Parathyroid adenoma (tissue), 2 donors: ENCODE results near the gene DSCAM.

Source experiments
- H2AFZ ChIP-seq: fragments of 300-600 bp; sonication (generic); one replicate; pipeline ENCODE4 v1.7.0; 2017; ENCODE audit warnings: antibody characterized with exemption, mild to moderate bottlenecking
- H3K27ac ChIP-seq: fragments of 300-600 bp; sonication (generic); one replicate; pipeline ENCODE4 v1.7.0; 2017
- H3K27me3 ChIP-seq: fragments of 300-600 bp; sonication (generic); one replicate; pipeline ENCODE4 v1.7.0; 2017; ENCODE audit warnings: low read length; ENCODE audit not compliant: control insufficient read depth, insufficient read depth
- H3K36me3 ChIP-seq: fragments of 300-600 bp; sonication (generic); one replicate; pipeline ENCODE4 v1.7.0; 2017; ENCODE audit warnings: low read length; ENCODE audit not compliant: control insufficient read depth, insufficient read depth
- H3K4me1 ChIP-seq: fragments of 300-600 bp; sonication (generic); one replicate; pipeline ENCODE4 v1.7.0; 2017; ENCODE audit warnings: control low read depth
- H3K4me2 ChIP-seq: fragments of 300-600 bp; sonication (generic); one replicate; pipeline ENCODE4 v1.7.0; 2017; ENCODE audit warnings: low read length
- H3K4me3 ChIP-seq: fragments of 300-600 bp; sonication (generic); one replicate; pipeline ENCODE4 v1.7.0; 2017; ENCODE audit warnings: low read depth, low read length
- H3K79me2 ChIP-seq: fragments of 300-600 bp; sonication (generic); one replicate; pipeline ENCODE4 v1.7.0; 2017; ENCODE audit warnings: control low read depth
- H3K9ac ChIP-seq: fragments of 300-600 bp; sonication (generic); one replicate; pipeline ENCODE4 v1.7.0; 2017; ENCODE audit warnings: mild to moderate bottlenecking
- H3K9me3 ChIP-seq: fragments of 300-600 bp; sonication (generic); one replicate; pipeline ENCODE4 v1.7.0; 2017; ENCODE audit warnings: low read length; ENCODE audit not compliant: control insufficient read depth
- TF ChIP-seq, protein P1 (sequence below): fragments of 300-600 bp; sonication (generic); IDR thresholded peaks from one replicate; pipeline ENCODE4 v1.7.0; 2017; ENCODE audit warnings: antibody characterized with exemption, mild to moderate bottlenecking
- donor health status: primary hyperparathyroidism.

The DSCAM gene

GRCh38 chr21:40662889-40663288 is 184.1 kb downstream of the DSCAM start:
- no peaks in the 10 kb centered on the region for H3K27me3 ChIP-seq
- no peak overlapping the region for H3K27ac ChIP-seq
- no peaks in the 10 kb centered on the region for H3K79me2 ChIP-seq
- no peaks in the 10 kb centered on the region for H3K9me3 ChIP-seq
- H3K4me1 ChIP-seq, result no peaks in the 10 kb centered on the region
- no peak overlapping the region for H3K4me2 ChIP-seq
- TF ChIP-seq, protein P1, sequence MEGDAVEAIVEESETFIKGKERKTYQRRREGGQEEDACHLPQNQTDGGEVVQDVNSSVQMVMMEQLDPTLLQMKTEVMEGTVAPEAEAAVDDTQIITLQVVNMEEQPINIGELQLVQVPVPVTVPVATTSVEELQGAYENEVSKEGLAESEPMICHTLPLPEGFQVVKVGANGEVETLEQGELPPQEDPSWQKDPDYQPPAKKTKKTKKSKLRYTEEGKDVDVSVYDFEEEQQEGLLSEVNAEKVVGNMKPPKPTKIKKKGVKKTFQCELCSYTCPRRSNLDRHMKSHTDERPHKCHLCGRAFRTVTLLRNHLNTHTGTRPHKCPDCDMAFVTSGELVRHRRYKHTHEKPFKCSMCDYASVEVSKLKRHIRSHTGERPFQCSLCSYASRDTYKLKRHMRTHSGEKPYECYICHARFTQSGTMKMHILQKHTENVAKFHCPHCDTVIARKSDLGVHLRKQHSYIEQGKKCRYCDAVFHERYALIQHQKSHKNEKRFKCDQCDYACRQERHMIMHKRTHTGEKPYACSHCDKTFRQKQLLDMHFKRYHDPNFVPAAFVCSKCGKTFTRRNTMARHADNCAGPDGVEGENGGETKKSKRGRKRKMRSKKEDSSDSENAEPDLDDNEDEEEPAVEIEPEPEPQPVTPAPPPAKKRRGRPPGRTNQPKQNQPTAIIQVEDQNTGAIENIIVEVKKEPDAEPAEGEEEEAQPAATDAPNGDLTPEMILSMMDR, result no peak
- no peak overlapping the region for H3K4me3 ChIP-seq
- no peak overlapping the region for H2AFZ ChIP-seq
- H3K36me3 ChIP-seq, result no peaks in the 10 kb centered on the region
- H3K9ac ChIP-seq, result no peak overlapping the region

- Histone ChIP-seq H3K4me3 (no peak overlapping the region), H3K9me3 (no peaks in the 10 kb centered on the region), H3K4me2 (no peak overlapping the region), H3K36me3 (no peaks in the 10 kb centered on the region), H3K79me2 (no peaks in the 10 kb centered on the region), H3K9ac (no peak overlapping the region), H2AFZ (no peak overlapping the region), H3K27ac (no peak overlapping the region), H3K27me3 (no peaks in the 10 kb centered on the region), H3K4me1 (no peaks in the 10 kb centered on the region)
- TF ChIP-seq, protein P1, result no peak
Measured at GRCh38 chr21:40660461-40660860, 186.5 kb downstream of the DSCAM start.

DNA sequence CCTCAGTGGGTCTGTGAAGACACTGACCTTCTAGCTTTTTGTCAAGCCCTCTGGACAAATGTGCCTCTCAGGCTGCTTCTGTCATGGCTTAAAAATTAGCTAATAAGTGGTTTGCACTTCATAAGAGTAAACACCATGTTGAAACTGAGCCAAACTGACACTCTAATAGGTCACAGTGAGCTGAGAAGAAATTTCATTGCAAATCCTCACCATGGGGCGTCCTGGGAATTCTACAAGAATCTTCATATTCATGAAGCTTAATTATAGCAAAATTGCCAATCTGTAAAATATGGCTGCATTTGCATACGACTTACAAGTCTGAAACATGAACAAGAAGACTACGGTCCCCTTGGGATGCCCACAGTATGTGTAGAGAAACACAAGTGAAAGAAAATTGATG is 188.6 kb downstream of the DSCAM start:
- Histone ChIP-seq H2AFZ (no peak overlapping the region), H3K9me3 (no peaks in the 10 kb centered on the region), H3K36me3 (no peaks in the 10 kb centered on the region), H3K9ac (no peak overlapping the region), H3K79me2 (no peaks in the 10 kb centered on the region), H3K4me2 (no peak overlapping the region), H3K4me3 (no peak overlapping the region), H3K27me3 (no peaks in the 10 kb centered on the region), H3K27ac (no peak overlapping the region), H3K4me1 (no peaks in the 10 kb centered on the region)
- TF ChIP-seq, protein P1, result no peak

DNA sequence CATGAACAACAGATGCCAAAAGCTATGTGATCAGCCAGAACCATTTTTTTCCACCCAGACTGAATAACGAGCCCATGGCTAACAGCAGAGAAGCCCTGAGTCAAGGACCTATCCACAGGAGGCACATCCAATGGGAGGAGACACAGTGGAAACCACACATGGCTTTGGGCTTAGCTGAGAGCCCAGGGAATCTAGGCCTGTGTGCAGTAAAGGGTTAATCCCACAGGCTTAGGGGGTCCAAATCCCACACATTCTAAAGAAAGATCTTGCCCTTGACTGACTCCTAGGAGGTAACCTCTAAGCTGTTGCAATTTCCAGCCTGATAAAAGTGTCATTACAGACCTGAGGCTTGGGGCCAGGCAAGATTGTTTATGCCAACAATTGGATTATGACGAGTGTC is 194.5 kb downstream of the DSCAM start:
- TF ChIP-seq, protein P1, result no peak
- Histone ChIP-seq H3K79me2 (no peaks in the 10 kb centered on the region), H3K4me3 (no peak overlapping the region), H3K27ac (no peak overlapping the region), H3K4me1 (no peaks in the 10 kb centered on the region), H3K9ac (no peak overlapping the region), H3K9me3 (no peaks in the 10 kb centered on the region), H3K36me3 (no peaks in the 10 kb centered on the region), H2AFZ (no peak overlapping the region), H3K4me2 (no peak overlapping the region), H3K27me3 (no peaks in the 10 kb centered on the region)

GRCh38 chr21:40647706-40648105 is 199.3 kb downstream of the DSCAM start:
- H3K9ac ChIP-seq, result no peak overlapping the region
- no peaks in the 10 kb centered on the region for H3K36me3 ChIP-seq
- no peaks in the 10 kb centered on the region for H3K27me3 ChIP-seq
- H3K9me3 ChIP-seq, result no peaks in the 10 kb centered on the region
- H3K4me1 ChIP-seq, result no peaks in the 10 kb centered on the region
- no peak overlapping the region for H2AFZ ChIP-seq
- H3K4me3 ChIP-seq, result no peak overlapping the region
- TF ChIP-seq, protein P1, result no peak
- no peak overlapping the region for H3K27ac ChIP-seq
- no peaks in the 10 kb centered on the region for H3K79me2 ChIP-seq
- H3K4me2 ChIP-seq, result no peak overlapping the region
